ENCODE measurements around the gene RNF166. TPM values are rescaled to one million over a fixed set of nuclear protein-coding genes. Genes with fewer than 3 reads are reported as not detected.

Gene RNF166
- total RNA-seq, 1 experiment from 2014 or later, result 46.2 TPM

- peaks cover 5% of the 10 kb centered on the region; the same call in 1 of the 2 replicates for H3K36me3 Mint-ChIP-seq
- H3K4me1 Mint-ChIP-seq, result peaks cover 17% of the 10 kb centered on the region
- DNase-seq (ENCODE audit: low spot score), result no peak
- H3K9me3 Mint-ChIP-seq, result no peaks in the 10 kb centered on the region
- ATAC-seq, result no peak
- TF ChIP-seq ZNF281 (CRISPR knock-in tag; IDR thresholded peaks at IDR 0.05) (no peak), NFYB (CRISPR knock-in tag; conservative IDR thresholded peaks at IDR 0.05; ENCODE audit: low read depth) (no peak), FOXP4 (CRISPR knock-in tag; IDR thresholded peaks at IDR 0.05) (no peak), GTF2I (CRISPR knock-in tag; conservative IDR thresholded peaks at IDR 0.05) (no peak), ZBTB21 (CRISPR knock-in tag; IDR thresholded peaks at IDR 0.05; ENCODE audit: borderline replicate concordance) (no peak), NR3C1 (CRISPR knock-in tag; conservative IDR thresholded peaks at IDR 0.05; ENCODE audit: low read depth) (no peak), FOXK1 (CRISPR knock-in tag; IDR thresholded peaks at IDR 0.05) (no peak), ZNF121 (CRISPR knock-in tag; IDR thresholded peaks at IDR 0.05) (no peak), MXD4 (CRISPR knock-in tag; IDR thresholded peaks at IDR 0.05; ENCODE audit: borderline replicate concordance) (no peak), EMX1 (CRISPR knock-in tag; IDR thresholded peaks at IDR 0.05) (no peak), ZNF396 (CRISPR knock-in tag; IDR thresholded peaks at IDR 0.05; ENCODE audit: borderline replicate concordance) (no peak), ZNF232 (CRISPR knock-in tag; IDR thresholded peaks at IDR 0.05) (no peak), FOXJ3 (CRISPR knock-in tag; IDR thresholded peaks at IDR 0.05; ENCODE audit: borderline replicate concordance) (no peak), ERG (CRISPR knock-in tag; IDR thresholded peaks at IDR 0.05) (no peak), ZBTB43 (CRISPR knock-in tag; IDR thresholded peaks at IDR 0.05) (no peak), TEAD1 (CRISPR knock-in tag; IDR thresholded peaks at IDR 0.05) (no peak), ATF3 (CRISPR knock-in tag; conservative IDR thresholded peaks at IDR 0.05) (no peak), JAZF1 (CRISPR knock-in tag; IDR thresholded peaks at IDR 0.05) (no peak), USF2 (CRISPR knock-in tag; IDR thresholded peaks at IDR 0.05) (no peak), MLX (CRISPR knock-in tag; IDR thresholded peaks at IDR 0.05) (no peak)
- ChIA-PET CTCF (no interaction called here), POLR2A (no interaction called here)
- H3K4me3 Mint-ChIP-seq, result peak overlapping the region; percentile 44
- H3K27me3 Mint-ChIP-seq (ENCODE audit: low read depth), result no peaks in the 10 kb centered on the region; the same call in 1 of the 2 replicates
- H3K27ac Mint-ChIP-seq, result peak overlapping the region; percentile 75
Measured at GRCh38 chr16:88661468-88661867, 44.7 kb downstream of the RNF166 start.

All from WTC11 (cell line).